ENCODE measurements around the gene GAREM1. TPM values are rescaled to one million over a fixed set of nuclear protein-coding genes. Genes with fewer than 3 reads are reported as not detected.
"Not testable (repeated sequence)": the region's sequence is repeated elsewhere in the genome, so short reads cannot be mapped to it uniquely, and the experiment has no call there.

The GAREM1 gene
- total RNA-seq, 1 donor from 2014 or later = 26.8 TPM

DNA sequence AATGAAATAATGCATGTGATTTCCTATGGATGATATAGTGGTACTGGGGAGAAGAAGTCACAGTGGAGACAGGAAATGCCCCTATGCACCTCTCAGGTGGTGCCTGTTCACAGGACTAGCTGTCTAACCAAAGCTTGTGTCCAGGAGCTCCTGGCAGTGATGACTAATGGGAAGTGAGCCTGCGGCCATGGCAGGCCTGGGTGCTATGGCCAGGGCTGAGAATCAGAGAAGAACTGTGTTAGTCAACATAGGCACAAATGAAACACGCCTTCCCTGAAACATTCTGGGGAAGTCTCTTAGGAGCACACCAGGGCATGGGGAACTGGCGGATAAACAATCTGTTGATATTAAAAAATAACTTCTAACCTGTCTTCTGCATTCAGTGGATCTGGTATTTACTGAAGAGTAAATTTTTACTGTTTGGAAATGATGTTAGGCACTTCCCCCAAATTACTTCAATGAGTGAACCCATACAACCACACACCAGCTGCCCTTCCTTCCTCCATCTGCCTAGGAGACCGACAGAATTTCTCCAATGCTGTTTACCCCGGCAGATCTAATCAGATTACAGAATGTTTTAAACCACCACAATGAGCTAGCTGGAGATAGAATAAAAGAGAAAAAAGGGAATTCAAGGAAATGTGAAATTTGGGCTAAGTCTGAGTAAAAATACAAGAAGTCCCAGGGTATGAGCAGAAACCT, 213.4 kb downstream of the GAREM1 start:
- DNase-seq (ENCODE audit: low spot score) = no peak

DNA sequence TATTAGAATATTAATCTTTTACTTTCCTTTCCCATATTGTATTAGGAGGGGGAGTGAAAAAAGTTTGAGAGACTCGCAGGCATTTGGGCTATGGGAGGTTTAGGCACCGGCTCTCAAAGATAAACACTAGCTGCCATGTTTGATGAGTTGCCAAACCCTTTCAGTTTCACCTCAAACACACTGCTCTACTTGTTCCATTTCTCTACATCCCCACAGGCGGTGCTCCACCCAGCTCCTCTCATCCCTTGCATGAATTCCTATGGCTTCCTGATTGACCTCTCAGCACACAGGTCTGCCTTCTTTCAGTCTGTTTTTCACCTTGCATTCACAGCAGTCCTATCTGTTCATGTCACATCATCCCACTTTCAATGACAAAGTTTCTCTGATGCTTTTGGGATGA, 215.1 kb downstream of the GAREM1 start:
- no peak for DNase-seq (ENCODE audit: low spot score)

- DNase-seq (ENCODE audit: low spot score) = no peak
These were observed 218.4 kb downstream of the GAREM1 start for GRCh38 chr18:32252141-32252860.

- no peak for DNase-seq (ENCODE audit: low spot score)
These were observed 219.2 kb downstream of the GAREM1 start for GRCh38 chr18:32251466-32251865.

GRCh38 chr18:32249147-32249929, 221.3 kb downstream of the GAREM1 start:
- DNase-seq (ENCODE audit: low spot score) = no peak

GRCh38 chr18:32244881-32245280, 225.8 kb downstream of the GAREM1 start:
- no peak for DNase-seq (ENCODE audit: low spot score)

GRCh38 chr18:32243358-32243757, 227.3 kb downstream of the GAREM1 start:
- DNase-seq (ENCODE audit: low spot score) = no peak

DNA sequence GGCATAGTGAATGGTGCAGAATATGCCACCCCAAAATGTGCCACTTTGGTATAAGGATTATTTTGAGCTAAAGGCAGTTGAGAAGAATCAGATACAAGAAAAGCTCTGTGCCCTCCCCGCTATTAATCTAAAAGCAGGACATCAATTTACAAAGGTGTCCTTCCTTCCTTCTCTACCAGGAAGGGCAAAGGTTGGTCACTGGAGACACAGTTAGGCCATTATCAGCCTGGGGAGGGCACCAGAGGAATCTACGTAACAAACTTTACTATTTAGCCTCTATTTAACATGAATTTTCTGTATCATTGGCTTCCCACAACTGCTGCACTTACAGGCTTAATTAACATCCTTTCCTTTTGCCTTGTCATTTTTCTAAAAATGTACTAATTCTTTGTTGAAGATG, 228.3 kb downstream of the GAREM1 start:
- DNase-seq (ENCODE audit: low spot score) = no peak

- DNase-seq (ENCODE audit: low spot score) = no peak
These were observed 231.9 kb downstream of the GAREM1 start for GRCh38 chr18:32238635-32239268.

DNA sequence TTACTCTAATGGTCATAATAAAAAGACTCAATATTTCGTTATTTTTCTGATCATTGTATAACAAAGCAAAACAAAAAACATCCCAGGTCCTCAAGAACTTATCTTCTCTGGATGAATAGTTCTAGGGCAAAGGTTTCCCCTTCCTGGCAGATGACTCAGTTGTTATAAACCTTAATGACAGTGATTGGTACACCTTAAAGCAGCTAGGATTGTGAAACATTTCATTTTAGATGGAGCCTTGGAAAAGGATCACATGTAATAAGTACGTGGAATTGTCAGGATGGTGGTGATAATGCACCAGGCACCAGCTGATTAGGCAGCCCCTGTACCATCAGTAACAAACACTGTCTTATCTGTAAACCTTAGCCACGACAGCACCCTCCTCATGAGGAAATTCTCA, 233.6 kb downstream of the GAREM1 start:
- DNase-seq (ENCODE audit: low spot score) = no peak

GRCh38 chr18:32233348-32233747, 237.3 kb downstream of the GAREM1 start:
- not testable (repeated sequence) for DNase-seq (ENCODE audit: low spot score)

DNA sequence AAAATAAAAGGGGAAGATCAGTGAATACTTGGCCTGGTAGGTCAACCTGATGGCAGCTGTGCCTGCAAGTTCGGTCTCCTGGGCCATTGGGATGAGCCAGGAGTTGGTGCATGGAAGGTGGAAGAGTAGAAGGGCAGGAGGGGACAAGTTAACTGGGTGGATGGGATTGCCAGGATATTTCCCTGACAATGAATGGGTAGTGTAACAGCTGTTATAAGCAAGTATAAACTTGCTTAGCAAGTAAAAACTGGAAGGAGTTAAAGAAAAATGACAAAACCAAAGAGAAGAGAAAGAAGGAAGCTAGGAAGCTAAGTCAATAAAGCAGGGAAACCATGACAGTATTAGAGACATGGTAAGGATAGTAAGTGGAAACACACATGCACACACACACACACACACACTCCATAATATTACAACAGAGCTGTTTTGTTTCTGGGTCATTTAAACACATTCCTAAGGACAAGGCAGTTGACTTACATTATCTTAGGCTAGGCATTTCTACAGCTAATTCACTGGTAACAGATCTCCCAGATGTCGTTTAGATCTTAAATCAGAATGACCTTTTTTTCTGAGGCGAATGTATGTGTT, 251.2 kb downstream of the GAREM1 start:
- no peak for DNase-seq (ENCODE audit: low spot score)

GRCh38 chr18:32216390-32216789, 254.3 kb downstream of the GAREM1 start:
- no peak for DNase-seq (ENCODE audit: low spot score)

DNA sequence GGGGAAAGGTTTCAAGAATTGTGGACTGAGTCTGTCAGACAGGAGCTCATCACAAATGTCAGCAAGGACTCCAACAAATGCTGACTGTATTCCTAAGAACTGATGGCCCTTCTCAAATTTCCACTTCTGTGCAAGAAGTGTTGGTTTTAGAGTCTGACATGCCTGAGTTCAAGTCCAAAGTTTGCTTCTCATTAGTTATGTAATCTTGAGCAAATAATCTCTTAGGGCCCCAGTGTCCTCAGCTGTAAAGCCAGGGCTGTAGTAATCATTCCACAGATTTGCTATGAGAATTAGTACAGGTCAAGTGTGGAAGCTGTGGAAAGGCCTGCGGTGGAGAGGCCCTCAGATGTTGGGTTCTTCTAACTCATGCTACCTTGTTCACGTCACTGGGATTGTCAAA, 257.0 kb downstream of the GAREM1 start:
- no peak for DNase-seq (ENCODE audit: low spot score)
